Activated CD8-positive, alpha-beta memory T cell treated with anti-CD3 and anti-CD28 coated beads for 1 hour (primary cell): Measurements from ENCODE around the gene NUP43.
"Not testable (repeated sequence)": the region's sequence is repeated elsewhere in the genome, so short reads cannot be mapped to it uniquely, and the experiment has no call there.

Experiments
- DNase-seq, 2 donors: peaks; one replicate each; pipeline ENCODE4 v3.0.0-alpha.2; 2020; ENCODE audit warnings: low read depth in 1 of 2; ENCODE audit errors: extremely low read depth in 1 of 2

NUP43 gene

DNA sequence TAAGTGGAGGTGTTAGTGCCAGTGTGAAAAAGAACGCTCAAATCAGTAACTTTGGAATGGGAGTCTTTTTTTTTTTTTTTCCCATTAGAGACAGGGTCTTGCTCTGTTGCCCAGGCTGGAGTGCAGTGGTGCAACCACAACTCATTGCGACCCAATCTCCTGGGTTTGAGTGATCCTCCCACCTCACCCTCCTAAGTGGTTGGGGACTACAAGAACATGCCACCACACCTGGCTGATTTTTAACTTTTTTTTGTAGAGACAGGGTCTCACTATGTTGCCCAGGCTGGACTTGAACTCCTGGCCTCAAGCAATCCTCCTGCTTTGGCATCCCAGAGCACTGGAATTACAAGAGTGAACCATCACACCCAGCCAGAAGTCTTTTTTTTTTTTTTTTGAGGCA lies 48.2 kb downstream of the NUP43 start:
- no peak for DNase-seq

DNA sequence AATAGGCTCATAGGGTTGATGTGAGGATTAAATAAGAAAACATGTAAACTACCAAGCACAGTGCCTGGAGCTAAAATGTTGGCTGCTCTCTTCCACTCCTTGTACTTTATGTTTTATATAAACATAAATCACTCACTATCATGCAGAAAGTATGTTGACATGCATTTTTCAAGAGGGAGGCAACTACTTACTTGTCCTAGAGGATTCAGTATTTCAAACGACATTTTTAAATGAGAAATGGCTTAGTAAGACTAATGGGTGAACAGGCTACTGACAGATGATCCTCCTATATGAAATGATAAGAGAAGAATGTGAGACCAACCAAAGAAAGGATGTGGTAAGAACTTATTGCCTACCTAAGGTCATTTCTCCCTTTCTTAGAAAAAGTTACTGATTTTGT lies 49.4 kb downstream of the NUP43 start:
- DNase-seq, result no peak

DNA sequence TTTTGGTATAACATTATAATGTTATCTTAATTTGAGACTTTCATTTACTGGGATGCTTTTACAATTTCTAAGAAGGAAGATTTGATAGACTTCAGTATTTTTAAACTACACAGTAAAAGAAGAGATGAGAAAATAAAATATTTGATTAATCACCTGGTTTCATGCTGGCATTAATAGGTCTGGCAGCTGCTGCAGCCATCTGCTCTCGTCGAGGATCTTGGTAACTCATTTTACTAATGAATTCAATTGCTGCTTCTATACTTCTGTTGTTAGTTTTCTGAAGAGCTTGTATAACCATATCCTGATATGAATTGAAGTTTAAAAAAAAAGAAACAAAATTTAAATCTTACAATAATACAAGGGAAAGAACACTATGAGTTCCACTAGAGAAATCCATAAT lies 51.4 kb downstream of the NUP43 start:
- no peak for DNase-seq

DNA sequence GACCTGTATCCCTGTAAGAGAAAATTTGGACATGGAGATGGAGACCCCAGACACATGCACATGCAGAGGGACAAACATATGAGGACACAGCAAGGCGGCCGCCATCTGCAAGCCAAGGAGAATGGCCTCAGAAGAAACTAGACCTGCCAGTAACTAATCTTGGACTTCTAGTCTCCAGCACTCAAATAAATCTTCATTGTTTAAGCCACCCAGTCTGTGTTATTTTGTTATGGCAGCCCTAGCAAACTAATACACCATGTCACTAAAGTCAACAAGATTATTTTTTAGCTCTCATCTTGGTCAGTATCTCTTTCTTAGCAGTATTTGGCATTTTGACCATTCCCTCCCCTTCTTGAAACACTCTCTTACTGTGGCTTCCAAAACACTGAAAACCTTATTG lies 55.1 kb downstream of the NUP43 start:
- DNase-seq, result no peak

DNA sequence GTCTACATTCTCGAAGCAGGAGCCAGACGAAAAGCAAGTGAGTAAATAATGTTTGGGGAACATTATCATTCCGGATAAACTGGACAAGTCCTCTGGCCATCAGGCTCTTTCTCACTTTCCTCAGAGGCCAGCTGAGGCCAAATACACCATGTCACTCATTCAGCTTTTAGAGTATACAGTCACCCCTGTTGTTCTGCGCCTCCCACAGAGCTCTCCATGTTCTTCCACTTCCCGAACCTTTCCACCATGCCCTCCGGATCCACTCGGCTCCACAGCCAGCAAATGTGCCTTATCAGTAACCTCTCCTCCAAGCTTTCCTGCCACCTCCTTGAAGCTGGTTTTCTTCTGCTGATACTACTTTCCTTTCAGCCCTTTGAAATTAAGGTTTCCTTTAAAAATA lies 60.1 kb downstream of the NUP43 start:
- DNase-seq, result no peak

DNA sequence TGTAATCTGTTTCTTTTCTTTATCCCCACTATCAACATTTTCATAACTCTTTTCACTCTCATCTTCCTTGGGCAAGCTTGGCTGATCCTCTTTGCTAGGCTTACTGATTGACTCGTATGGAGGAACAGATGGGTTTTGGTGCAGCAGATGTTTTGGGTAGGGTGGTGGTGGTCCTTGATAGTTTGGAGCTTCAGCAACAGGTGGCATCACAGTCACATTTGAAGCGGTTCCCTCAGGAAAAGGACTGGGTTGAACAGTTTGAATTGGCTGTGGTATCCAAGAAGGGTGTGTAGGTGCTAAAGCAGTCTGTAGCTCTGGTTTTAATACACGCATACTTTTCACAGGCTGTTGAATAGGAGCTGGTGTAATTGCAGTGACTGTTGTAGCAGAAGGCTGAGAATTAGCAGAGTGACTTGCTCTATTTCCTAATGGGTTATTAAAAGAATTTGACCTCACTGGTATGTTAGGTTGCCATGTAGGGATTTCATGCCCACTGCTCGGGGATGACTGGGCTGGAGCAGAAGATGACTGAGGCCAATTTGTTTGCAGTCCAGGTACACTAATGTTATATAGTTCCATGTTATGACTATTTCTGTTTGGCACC lies 63.0 kb downstream of the NUP43 start:
- DNase-seq, result no peak

DNA sequence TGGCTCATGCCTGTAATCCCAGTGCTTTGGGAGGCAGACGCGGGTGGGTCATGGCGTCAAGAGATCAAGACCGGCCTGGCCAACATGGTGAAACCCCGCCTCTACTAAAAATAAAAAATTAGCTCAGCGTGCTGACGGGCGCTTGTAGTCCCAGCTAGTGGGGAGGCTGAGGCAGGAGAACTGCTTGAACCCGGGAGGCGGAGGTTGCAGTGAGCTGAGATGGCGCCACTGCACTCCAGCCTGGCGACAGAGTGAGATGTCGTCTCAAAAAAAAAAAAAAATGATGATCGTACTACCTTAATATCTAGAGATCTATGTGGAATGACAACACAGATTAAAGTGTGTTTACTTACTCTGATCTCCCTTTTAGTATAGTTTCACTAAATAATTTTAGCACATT lies 64.5 kb downstream of the NUP43 start:
- DNase-seq, result not testable (repeated sequence)

DNA sequence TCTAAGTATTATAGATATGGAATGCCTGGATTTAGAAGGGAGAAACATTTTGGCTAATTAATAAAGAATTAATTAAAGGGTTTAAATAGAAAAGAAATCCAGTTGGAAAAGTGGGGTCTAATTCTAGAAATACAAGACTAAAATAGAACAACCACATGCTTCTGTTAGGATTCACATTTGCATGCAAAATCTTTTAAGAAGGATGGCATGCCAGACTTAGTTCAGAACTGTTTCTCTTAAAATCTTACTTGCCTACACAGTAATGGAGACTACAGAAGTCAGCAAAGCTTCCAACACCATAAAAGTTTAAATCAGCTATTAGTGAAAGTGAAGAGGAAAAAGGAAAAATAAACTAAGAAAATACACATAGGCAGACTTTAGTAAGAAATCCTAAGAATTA lies 65.1 kb downstream of the NUP43 start:
- DNase-seq, result no peak

DNA sequence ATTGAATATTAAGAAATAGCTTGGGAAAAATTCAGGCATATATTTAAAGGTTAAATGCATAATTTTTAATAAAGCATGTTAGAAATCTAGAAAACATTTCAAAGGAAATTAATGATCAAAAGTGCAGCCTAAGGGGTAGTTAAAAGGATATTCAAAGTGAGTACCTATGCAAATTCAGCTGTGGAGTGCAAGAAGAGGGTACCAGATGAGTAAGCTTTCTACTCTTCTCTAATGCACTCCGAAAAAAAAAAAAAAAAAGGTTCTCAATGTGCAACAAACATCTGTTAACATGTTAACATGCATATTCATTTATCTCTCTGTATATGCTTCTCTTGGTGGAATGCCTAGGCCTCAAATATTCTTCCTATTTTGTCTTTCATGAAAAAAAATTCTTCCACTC lies 65.8 kb downstream of the NUP43 start:
- no peak for DNase-seq
